ENCODE measurements around the gene MRPL2.

DNA sequence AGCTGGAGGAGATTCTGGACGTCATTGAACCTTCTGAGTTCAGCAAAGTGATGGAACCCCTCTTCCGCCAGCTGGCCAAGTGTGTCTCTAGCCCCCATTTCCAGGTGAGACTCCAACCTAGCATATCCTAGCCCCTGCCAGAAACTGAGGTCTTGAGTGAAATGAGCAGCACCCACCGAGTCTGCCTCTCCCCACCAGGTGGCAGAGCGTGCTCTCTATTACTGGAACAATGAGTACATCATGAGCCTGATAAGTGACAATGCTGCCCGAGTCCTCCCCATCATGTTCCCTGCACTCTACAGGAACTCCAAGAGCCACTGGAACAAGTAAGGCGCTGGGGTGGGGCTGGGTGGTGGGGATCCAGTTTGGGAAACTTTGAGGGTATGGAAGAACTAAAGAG lies 50.1 kb downstream of the MRPL2 start:
- TF ChIP-seq, protein P1, sequence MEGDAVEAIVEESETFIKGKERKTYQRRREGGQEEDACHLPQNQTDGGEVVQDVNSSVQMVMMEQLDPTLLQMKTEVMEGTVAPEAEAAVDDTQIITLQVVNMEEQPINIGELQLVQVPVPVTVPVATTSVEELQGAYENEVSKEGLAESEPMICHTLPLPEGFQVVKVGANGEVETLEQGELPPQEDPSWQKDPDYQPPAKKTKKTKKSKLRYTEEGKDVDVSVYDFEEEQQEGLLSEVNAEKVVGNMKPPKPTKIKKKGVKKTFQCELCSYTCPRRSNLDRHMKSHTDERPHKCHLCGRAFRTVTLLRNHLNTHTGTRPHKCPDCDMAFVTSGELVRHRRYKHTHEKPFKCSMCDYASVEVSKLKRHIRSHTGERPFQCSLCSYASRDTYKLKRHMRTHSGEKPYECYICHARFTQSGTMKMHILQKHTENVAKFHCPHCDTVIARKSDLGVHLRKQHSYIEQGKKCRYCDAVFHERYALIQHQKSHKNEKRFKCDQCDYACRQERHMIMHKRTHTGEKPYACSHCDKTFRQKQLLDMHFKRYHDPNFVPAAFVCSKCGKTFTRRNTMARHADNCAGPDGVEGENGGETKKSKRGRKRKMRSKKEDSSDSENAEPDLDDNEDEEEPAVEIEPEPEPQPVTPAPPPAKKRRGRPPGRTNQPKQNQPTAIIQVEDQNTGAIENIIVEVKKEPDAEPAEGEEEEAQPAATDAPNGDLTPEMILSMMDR (IDR thresholded peaks at IDR 0.05): peak; percentile 57
- no peak for TF ChIP-seq ZFX (IDR thresholded peaks at IDR 0.05; ENCODE audit: borderline replicate concordance)

Measured in 22Rv1 (cell line).